ENCODE measurements around the gene PDHX.
"Not testable (repeated sequence)": the region's sequence is repeated elsewhere in the genome, so short reads cannot be mapped to it uniquely, and the experiment has no call there.

Gene PDHX

GRCh38 chr11:34997952-34998528 is 81.6 kb downstream of the PDHX start:
- DNase-seq: no peak

GRCh38 chr11:34999453-34999852 is 83.0 kb downstream of the PDHX start:
- DNase-seq: no peak

DNA sequence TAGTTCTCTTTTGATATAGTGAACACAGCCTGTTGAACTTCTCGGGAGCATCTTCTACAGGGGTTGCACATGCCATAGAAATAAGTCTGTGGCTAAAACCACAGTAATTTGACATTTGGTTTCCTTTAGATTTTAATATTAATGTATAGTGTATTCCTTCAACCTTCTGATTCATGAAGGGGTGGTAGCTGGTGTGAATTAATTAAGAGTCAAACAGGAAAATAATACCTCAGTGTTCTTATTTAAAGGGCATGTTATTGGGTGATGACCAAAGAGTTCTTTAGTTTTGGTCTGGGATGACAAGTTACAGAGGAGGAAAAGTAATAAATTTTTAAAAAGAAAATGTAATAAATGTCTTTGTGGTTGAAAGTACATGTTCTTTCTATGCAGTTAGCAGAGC is 86.8 kb downstream of the PDHX start:
- no peak for DNase-seq

GRCh38 chr11:35003658-35004057 is 87.2 kb downstream of the PDHX start:
- DNase-seq: no peak

DNA sequence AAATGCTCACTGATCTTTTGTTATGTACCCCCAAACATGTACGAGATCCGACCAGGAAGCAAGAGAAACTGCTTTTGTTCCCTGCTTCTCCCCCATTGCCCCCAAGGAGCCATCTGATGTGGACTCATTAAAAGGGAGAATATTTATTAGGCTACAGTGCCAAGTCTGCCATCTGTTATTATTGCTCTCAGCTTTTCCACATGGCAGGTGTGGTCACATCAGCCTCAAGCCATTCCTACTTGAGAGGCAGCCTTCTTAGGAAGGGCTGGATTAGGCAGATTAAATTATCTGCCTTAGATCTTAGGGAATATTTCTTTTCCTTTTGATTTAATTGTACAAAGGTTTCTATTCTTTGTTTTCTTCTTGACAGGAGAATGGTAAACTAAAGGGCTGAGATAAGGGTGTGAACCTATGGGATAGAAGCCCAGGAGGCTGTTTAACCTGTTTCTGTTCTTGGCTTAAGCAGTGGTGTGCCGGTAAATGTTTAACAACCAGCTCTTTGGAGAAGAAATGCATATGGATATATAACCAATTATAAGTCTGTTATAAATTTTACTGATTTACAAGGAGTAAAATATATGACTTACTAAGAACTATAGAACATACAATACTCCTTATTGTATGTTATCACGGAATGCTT is 88.8 kb downstream of the PDHX start:
- DNase-seq: no peak

DNA sequence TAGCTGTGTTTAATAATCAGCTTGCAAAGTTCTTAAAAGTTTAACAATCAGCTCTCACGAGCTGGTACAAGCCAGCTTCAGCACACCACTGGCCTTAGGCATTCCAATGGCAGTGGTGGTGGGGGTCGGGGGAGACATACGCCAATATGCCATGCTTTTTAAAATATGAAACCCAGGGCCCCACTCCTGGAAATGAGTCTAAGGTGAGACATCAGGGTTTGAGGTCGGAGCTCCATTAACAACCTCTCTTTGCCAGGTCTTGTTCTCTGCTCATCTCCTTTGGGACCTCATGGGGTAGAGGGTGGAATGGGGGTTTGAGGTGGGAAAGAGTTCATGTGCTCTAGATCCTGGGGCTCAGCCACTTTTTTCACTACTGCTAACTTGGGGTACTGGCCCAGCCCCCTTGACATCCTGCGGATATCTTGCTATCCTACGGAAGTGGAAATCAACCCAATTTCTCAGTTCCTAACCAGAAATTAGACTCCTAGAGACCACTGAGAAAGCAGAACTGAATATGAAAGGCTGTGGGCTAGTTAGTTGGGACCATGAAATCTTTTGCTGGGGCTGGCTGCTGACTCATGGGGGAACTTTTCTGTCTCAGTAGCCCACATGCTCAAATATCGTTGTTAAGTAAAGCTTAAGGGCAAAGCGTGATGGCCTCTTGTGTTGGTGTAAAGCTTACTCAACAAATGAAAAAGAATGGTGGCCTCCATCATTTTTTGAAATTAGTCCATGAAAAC is 90.1 kb downstream of the PDHX start:
- DNase-seq: peak; percentile 23 to 38

DNA sequence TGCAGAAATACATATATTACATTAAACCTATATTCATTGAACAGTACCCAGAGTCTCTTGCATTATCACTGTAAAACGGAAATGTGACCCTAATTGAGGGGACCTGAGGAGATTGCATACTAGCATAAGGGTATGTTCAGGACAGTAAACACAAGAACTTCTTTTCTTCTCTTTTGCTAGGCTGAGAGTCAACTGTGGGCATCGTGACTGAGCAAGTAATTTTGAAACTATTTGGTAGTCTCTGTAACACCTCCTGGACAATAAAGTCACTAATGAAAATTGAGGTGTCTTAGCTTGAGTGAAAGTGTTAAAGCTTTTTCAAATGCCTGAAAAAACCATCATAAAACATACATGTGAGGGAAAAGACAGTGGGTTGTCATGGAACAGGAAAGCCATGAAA is 90.9 kb downstream of the PDHX start:
- no peak for DNase-seq

- DNase-seq: no peak
These were observed 92.9 kb downstream of the PDHX start for GRCh38 chr11:35009191-35009943.

- DNase-seq: no peak
These were observed 93.5 kb downstream of the PDHX start for GRCh38 chr11:35009944-35010342.

GRCh38 chr11:35010654-35011053 is 94.2 kb downstream of the PDHX start:
- no peak for DNase-seq

- DNase-seq: no peak
These were observed 95.0 kb downstream of the PDHX start for GRCh38 chr11:35011389-35011788.

DNA sequence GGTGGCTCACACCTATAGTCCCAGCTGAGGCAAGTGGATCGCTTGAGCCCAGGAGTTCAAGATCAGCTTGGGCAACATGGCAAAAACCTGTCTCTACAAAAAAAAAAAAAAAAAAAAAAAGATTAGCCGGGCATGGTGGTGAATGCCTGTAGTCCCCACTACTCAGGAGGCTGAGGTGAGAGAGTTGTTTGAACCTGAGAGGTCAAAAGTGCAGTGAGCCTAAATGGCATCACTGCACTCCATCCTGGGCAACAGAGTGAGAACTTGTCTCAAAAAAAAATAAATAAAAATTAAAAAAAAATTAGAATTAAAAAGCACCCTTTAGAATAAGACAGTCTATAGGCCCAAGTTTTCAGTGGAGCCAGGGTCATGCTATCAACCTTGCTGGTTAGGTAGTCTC is 95.5 kb downstream of the PDHX start:
- DNase-seq: no peak

DNA sequence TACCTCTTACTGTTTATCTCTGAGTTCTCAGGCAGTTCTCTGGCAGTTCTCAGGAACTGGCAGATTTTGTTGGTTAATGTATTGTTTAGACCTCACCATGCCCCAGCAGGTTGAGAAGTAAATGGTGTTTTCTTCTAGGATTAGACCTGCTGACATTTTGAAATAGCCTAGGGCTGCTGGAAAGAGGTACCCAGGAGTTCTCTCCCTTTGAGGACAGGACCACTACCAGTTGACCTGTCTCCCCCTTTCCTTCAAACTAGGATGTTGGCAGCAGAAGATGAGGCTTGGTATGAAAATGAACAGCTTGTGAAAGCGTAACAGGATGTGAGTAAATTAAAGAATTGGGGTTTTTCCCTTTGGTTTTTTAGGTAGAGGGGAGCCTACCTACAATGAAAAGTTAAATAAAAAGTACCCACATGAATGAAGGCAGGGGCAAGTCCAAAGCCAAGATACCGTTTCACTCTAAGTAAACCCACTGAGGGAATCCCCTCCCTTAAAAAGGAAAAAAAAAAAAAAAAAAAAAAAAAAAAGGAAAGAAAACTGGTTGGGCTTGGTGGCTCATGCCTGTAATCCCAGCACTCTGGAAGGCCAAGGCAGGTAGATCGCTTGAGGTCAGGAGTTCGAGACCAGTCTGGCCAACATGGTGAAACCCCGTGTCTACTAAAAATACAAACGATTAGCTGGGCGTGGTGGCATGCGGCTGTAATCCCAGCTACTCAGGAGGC is 96.2 kb downstream of the PDHX start:
- DNase-seq: no peak

DNA sequence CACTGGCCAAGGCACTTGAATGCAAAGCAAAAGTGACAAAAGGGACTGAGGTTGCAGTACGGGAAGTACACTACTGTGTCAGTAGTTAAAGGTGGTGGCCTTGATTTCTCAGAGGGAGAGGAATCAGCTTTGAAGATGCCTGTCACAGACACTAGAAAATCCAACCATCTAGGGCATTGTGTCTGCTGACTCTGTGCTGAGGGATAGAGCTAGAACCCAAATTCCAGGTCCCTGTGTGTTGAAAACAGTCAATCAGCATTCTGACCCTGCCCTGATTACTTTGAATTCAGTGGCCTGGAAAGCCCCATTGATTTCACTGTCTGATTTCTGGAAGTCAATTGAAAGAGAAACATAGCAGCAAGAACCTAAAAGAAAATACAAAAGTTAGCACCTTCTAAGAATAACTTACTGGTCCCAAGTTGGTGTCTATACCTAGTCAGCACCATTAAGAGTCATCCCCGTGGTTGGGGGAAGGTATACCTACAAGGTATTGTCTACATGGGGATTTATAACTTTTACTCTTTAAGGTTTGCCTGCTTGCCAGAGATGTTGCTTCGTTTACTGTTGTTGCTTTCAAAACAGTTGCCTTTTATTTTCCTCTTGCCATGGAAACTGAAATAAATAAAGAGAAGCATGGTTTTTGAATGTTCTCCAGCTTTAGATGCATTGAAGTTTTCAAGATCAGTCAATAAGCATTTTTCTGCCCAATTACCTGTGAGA is 97.3 kb downstream of the PDHX start:
- DNase-seq: peak in 1 of 2 experiments; percentile 14

- no peak for DNase-seq
These were observed 97.9 kb downstream of the PDHX start for GRCh38 chr11:35014346-35014745.

DNA sequence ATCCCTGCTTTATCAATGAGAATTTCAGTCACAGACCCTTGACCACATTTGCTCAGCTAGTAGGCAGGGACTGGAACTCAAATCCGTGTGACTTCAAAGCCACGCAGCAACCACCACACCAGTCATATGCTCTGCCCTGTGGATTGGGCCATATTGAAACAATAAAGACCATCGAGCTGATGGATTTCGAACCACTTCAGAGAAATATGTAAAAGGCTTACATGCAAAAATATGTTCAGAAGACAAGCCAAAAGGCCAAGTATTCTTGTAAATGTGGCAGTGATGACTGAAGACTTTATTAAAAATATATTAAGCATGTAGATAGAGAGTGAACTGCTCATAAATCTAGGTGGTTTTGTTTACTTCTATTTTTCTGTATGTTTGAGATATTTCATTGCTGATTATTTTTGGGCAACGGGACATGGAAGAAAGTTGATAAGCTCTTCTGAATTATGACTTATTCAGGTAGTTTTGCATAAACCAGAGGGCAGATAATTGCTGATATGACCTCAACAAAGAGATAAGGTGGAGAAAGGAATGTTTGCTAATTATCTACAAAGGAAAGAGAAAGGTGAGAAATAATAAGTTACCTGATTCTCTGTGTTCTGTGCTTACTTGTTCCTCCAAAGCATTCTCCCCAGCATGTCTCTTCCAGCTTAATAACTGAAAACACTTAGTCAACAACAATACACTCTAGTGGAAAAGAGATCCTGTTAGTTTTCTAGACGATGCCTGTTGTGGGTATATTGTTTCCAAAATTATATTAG is 99.4 kb downstream of the PDHX start:
- no peak for DNase-seq

DNA sequence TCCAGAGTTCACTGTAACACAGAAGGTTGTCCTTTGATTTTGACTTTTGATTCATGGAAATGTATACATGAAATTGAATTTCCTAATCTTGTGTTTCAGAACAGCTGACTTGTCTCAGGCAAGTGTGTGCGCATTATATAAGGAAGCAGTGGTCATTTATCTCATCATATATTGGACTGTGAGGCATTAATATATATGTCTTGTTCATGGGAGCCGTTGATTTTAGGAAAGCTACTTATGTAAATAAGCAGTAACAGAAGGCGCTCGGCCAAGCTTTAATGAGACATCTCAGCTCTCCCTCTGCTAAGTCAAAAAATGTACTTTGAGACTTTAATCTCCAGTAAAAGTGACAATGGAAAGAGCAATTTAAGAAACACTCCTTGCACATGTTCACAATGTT is 100.5 kb downstream of the PDHX start:
- DNase-seq: no peak

- DNase-seq: no peak
These were observed 101.3 kb downstream of the PDHX start for GRCh38 chr11:35017528-35018342.

DNA sequence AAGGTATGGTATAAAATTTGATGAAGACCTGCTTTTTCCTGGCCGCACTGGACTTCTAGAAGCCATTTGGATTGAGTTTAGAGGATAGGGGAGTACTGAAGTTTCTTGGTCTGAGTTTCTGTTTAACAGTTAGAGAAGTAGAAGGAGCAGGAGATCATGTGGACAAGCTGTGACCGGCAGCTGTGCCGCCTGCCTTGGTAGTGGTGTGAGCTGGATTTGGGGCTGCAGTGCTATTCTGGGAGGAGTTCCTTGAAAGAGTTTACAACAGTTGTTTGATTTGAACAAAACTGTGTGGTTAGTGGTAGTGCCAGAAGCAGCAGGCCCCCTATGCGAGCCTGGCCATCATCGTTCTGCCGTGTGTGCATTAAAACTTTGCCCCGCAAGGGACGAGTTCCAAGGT is 105.2 kb downstream of the PDHX start:
- no peak for DNase-seq

GRCh38 chr11:35023940-35024339 is 107.5 kb downstream of the PDHX start:
- DNase-seq: not testable (repeated sequence)

- DNase-seq: not testable (repeated sequence)
These were observed 111.6 kb downstream of the PDHX start for GRCh38 chr11:35028007-35028406.
